Activated CD8-positive, alpha-beta memory T cell treated with anti-CD3 and anti-CD28 coated beads, Interleukin-2, amount 50 U/mL, for 1 hour (primary cell): Measurements from ENCODE around the gene SHC3.

Experiments used
- DNase-seq: peaks from one replicate; pipeline ENCODE4 v3.0.0-alpha.2; 2020; ENCODE audit errors: extremely low read depth

Gene SHC3

GRCh38 chr9:89154651-89155336, 23.8 kb downstream of the SHC3 start:
- DNase-seq: no peak

GRCh38 chr9:89154218-89154617, 24.4 kb downstream of the SHC3 start:
- DNase-seq: no peak

- DNase-seq: no peak
Measured at GRCh38 chr9:89153232-89154017, 25.2 kb downstream of the SHC3 start.

- DNase-seq: no peak
Measured at GRCh38 chr9:89149726-89150125, 28.9 kb downstream of the SHC3 start.

- no peak for DNase-seq
Measured at GRCh38 chr9:89145097-89145496, 33.5 kb downstream of the SHC3 start.

- DNase-seq: no peak
Measured at GRCh38 chr9:89144238-89144637, 34.4 kb downstream of the SHC3 start.

GRCh38 chr9:89143266-89143665, 35.4 kb downstream of the SHC3 start:
- DNase-seq: no peak

- DNase-seq: no peak
Measured at GRCh38 chr9:89139455-89139854, 39.2 kb downstream of the SHC3 start.

GRCh38 chr9:89138463-89139390, 39.9 kb downstream of the SHC3 start:
- no peak for DNase-seq

- no peak for DNase-seq
Measured at GRCh38 chr9:89137542-89138462, 40.8 kb downstream of the SHC3 start.

- no peak for DNase-seq
Measured at GRCh38 chr9:89135591-89136166, 42.9 kb downstream of the SHC3 start.

- no peak for DNase-seq
Measured at GRCh38 chr9:89134709-89135108, 43.9 kb downstream of the SHC3 start.

GRCh38 chr9:89122949-89123348, 55.7 kb downstream of the SHC3 start:
- DNase-seq: no peak

GRCh38 chr9:89120704-89121103, 57.9 kb downstream of the SHC3 start:
- no peak for DNase-seq

GRCh38 chr9:89116805-89117192, 61.8 kb downstream of the SHC3 start:
- DNase-seq: no peak

GRCh38 chr9:89116064-89116804, 62.4 kb downstream of the SHC3 start:
- DNase-seq: no peak

- no peak for DNase-seq
Measured at GRCh38 chr9:89115426-89115825, 63.2 kb downstream of the SHC3 start.

GRCh38 chr9:89114741-89115140, 63.9 kb downstream of the SHC3 start:
- DNase-seq: no peak

- no peak for DNase-seq
Measured at GRCh38 chr9:89113851-89114250, 64.8 kb downstream of the SHC3 start.

- no peak for DNase-seq
Measured at GRCh38 chr9:89112243-89112642, 66.4 kb downstream of the SHC3 start.
